ENCODE data around the gene CCDC192.

Gene CCDC192

DNA sequence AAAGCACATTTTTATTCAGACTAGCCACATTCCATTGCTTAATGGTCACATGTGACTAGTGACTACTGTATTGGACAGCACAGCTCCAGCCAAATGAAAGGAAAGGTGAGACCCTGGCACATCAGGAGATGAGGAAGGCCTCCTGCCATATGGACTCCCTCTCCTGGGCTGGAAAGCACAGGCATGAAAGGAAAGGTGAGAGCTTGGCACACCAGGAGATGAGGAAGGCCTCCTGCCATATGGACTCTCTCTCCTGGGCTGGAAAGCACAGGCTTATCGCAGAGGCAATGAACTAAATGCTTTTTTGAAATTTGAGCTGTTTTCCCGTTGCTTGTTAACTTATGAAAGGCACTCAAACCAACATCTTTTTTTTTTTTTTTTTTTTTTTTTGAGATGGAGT, 235.6 kb downstream of the CCDC192 start:
- Histone ChIP-seq H3K9ac (ENCODE audit: low read length) (no peak overlapping the region), H3K27ac (ENCODE audit: low read depth, low read length) (no peak overlapping the region), H3K4me1 (ENCODE audit: control insufficient read depth, insufficient read depth, low read length) (peaks cover 26% of the 10 kb centered on the region), H3K27me3 (ENCODE audit: control insufficient read depth, insufficient read depth, low read length) (peaks cover 63% of the 10 kb centered on the region), H3K36me3 (ENCODE audit: control insufficient read depth, insufficient read depth, low read length) (no peaks in the 10 kb centered on the region), H3K4me3 (ENCODE audit: low read depth, low read length) (no peak overlapping the region), H3K9me3 (ENCODE audit: control insufficient read depth, insufficient read depth, low read depth, low read length) (no peaks in the 10 kb centered on the region)

DNA sequence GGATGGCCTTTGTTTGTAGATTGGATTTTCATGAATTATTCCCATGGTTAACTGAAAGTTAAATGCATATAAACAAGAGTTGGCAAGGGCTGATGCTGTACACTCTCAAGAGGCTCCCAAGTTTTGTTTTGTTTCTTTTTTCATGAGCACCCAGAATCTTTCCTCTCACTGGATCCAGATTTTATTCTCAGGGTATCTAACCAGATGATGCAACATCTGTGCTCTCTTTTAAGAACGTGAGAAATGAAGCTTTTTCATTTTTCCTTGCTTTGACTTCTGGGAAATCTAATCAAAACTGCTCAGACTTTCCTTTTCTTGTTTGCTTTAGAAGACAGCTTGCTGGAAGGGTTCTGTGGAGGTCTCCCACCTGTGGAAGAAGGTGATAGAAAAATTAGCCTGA, 237.7 kb downstream of the CCDC192 start:
- Histone ChIP-seq H3K4me1 (ENCODE audit: control insufficient read depth, insufficient read depth, low read length) (peaks cover 14% of the 10 kb centered on the region), H3K9ac (ENCODE audit: low read length) (no peak overlapping the region), H3K36me3 (ENCODE audit: control insufficient read depth, insufficient read depth, low read length) (no peaks in the 10 kb centered on the region), H3K9me3 (ENCODE audit: control insufficient read depth, insufficient read depth, low read depth, low read length) (no peaks in the 10 kb centered on the region), H3K4me3 (ENCODE audit: low read depth, low read length) (no peak overlapping the region), H3K27ac (ENCODE audit: low read depth, low read length) (no peak overlapping the region), H3K27me3 (ENCODE audit: control insufficient read depth, insufficient read depth, low read length) (peaks cover 43% of the 10 kb centered on the region)

DNA sequence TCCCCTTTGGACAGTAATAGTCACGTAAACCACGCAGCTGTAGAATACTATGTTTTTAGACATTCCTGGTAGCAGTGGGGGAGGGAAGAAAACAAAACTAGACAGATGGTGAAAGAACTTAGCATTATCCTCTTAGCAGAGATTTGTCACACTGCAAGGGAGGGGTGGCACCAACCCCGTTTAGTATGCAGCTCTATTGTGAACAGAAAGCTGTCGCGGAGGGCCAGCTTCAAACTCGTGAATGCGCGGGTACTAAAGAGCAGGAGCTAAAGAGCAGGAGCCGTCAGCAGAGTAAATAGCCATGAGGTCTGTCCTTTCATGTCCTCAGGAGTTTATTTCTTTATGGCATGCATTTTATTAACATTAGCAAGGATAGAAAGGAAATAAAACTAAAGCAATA, 238.5 kb downstream of the CCDC192 start:
- no peak overlapping the region for H3K9ac ChIP-seq (ENCODE audit: low read length)

DNA sequence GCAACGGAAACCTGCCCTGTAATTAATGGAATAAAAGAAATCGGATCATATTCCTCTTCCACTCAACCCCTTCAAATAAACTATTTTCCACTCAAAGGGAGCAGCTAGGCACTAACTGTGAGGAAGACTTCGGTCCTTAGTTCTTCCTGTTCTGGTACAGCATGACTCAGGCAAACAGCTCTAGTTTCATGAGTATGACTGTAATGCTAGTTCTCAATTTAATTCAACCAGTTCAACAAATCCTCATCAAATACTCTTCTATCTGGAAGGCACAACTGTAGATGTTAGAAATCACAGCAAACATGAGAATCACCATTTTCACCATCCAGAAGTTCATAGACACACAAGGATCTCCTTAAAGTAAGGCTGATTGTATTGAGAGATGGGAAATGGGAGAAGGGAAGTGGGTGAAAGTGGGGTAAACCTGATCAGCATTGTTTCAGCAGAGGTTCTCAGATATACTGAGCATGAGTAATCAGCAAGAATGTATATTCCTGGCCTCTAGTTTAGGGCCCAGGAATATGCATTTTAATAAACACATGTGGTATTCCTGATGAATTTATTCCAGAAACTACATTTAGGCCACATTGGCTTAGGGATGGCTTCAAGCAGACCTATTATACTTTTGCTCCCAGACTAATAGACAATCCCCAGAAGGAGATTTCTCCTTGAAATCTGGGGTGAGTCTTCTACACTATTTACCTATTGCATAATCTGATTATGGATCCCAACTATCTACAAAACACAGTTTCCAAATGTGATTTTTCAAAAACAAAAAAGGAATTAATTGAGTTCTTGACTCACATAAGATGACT, 239.3 kb downstream of the CCDC192 start:
- Histone ChIP-seq H3K36me3 (ENCODE audit: control insufficient read depth, insufficient read depth, low read length) (no peaks in the 10 kb centered on the region), H3K4me3 (ENCODE audit: low read depth, low read length) (no peak overlapping the region), H3K4me1 (ENCODE audit: control insufficient read depth, insufficient read depth, low read length) (peaks cover 14% of the 10 kb centered on the region), H3K27me3 (ENCODE audit: control insufficient read depth, insufficient read depth, low read length) (peaks cover 27% of the 10 kb centered on the region), H3K9me3 (ENCODE audit: control insufficient read depth, insufficient read depth, low read depth, low read length) (no peaks in the 10 kb centered on the region), H3K27ac (ENCODE audit: low read depth, low read length) (no peak overlapping the region), H3K9ac (ENCODE audit: low read length) (no peak overlapping the region)

More for the DNA sequence above, 238.5 kb downstream of the CCDC192 start:
- Histone ChIP-seq H3K36me3 (ENCODE audit: control insufficient read depth, insufficient read depth, low read length) (no peaks in the 10 kb centered on the region), H3K9me3 (ENCODE audit: control insufficient read depth, insufficient read depth, low read depth, low read length) (no peaks in the 10 kb centered on the region), H3K4me3 (ENCODE audit: low read depth, low read length) (no peak overlapping the region), H3K27me3 (ENCODE audit: control insufficient read depth, insufficient read depth, low read length) (peaks cover 35% of the 10 kb centered on the region), H3K4me1 (ENCODE audit: control insufficient read depth, insufficient read depth, low read length) (peaks cover 14% of the 10 kb centered on the region), H3K27ac (ENCODE audit: low read depth, low read length) (no peak overlapping the region)

DNA sequence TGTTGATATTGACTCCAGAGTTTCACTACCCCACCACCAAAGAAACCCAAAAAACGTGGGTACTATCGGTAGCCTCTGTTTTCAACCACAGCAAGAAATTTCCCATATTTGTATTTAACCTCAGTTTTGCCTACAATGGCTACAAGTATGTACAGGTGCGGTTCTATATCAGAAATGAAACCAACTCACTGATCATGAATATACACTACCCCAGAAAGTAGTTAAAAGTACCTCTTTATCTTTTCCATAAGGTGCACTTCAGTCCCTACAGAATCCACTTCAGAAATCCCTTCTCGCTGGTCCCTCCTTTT, 239.8 kb downstream of the CCDC192 start:
- peaks cover 14% of the 10 kb centered on the region for H3K4me1 ChIP-seq (ENCODE audit: control insufficient read depth, insufficient read depth, low read length)
- H3K27ac ChIP-seq (ENCODE audit: low read depth, low read length): no peak overlapping the region
- H3K27me3 ChIP-seq (ENCODE audit: control insufficient read depth, insufficient read depth, low read length): peaks cover 21% of the 10 kb centered on the region
- H3K36me3 ChIP-seq (ENCODE audit: control insufficient read depth, insufficient read depth, low read length): no peaks in the 10 kb centered on the region
- no peak overlapping the region for H3K4me3 ChIP-seq (ENCODE audit: low read depth, low read length)
- no peak overlapping the region for H3K9ac ChIP-seq (ENCODE audit: low read length)
- H3K9me3 ChIP-seq (ENCODE audit: control insufficient read depth, insufficient read depth, low read depth, low read length): no peaks in the 10 kb centered on the region

DNA sequence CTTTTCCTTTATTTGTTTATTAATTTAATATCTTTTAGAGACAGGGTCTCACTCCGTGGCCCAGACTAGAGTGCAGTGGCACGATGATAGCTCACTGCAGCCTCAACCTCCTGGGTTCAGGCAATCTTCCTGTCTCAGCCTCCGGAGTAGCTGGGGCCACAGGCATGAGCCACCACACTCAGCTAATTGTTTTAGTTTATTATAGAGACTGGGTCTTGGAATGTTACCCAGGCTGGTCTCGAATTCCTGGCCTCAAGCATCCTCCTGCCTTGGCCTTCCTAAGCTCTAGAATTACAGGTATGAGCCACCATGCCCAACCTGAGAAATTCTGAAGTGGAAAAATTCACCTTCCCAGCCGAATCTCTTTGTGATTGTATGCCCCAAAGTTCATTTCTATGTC, 240.9 kb downstream of the CCDC192 start:
- H3K9ac ChIP-seq (ENCODE audit: low read length): no peak overlapping the region
- no peaks in the 10 kb centered on the region for H3K36me3 ChIP-seq (ENCODE audit: control insufficient read depth, insufficient read depth, low read length)
- no peak overlapping the region for H3K27ac ChIP-seq (ENCODE audit: low read depth, low read length)
- peaks cover 14% of the 10 kb centered on the region for H3K4me1 ChIP-seq (ENCODE audit: control insufficient read depth, insufficient read depth, low read length)
- no peaks in the 10 kb centered on the region for H3K9me3 ChIP-seq (ENCODE audit: control insufficient read depth, insufficient read depth, low read depth, low read length)
- H3K27me3 ChIP-seq (ENCODE audit: control insufficient read depth, insufficient read depth, low read length): peaks cover 14% of the 10 kb centered on the region; the same call in 1 of the 2 replicates
- no peak overlapping the region for H3K4me3 ChIP-seq (ENCODE audit: low read depth, low read length)

DNA sequence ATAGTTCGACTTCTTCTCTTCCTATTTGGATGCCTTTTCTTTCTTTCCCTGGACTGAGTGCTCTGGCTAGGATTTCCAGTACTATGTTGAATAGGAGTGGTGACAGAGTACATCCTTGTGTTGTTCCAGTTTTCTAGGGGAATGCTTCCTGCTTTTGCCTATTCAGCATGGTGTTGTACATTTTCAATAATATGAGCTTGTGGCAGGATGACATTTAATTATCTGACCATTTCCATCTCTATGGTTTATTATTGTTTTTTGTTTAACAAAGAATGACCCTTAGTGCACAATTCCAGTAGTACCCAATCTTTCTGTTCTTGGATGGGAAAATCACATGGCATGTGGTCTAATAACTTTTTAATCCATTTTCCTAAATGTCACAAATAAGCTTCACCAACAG, 244.8 kb downstream of the CCDC192 start:
- no peaks in the 10 kb centered on the region for H3K9me3 ChIP-seq (ENCODE audit: control insufficient read depth, insufficient read depth, low read depth, low read length)
- H3K36me3 ChIP-seq (ENCODE audit: control insufficient read depth, insufficient read depth, low read length): no peaks in the 10 kb centered on the region
- no peak overlapping the region for H3K4me3 ChIP-seq (ENCODE audit: low read depth, low read length)
- H3K27ac ChIP-seq (ENCODE audit: low read depth, low read length): no peak overlapping the region
- H3K4me1 ChIP-seq (ENCODE audit: control insufficient read depth, insufficient read depth, low read length): no peaks in the 10 kb centered on the region
- no peak overlapping the region for H3K9ac ChIP-seq (ENCODE audit: low read length)
- H3K27me3 ChIP-seq (ENCODE audit: control insufficient read depth, insufficient read depth, low read length): no peaks in the 10 kb centered on the region

DNA sequence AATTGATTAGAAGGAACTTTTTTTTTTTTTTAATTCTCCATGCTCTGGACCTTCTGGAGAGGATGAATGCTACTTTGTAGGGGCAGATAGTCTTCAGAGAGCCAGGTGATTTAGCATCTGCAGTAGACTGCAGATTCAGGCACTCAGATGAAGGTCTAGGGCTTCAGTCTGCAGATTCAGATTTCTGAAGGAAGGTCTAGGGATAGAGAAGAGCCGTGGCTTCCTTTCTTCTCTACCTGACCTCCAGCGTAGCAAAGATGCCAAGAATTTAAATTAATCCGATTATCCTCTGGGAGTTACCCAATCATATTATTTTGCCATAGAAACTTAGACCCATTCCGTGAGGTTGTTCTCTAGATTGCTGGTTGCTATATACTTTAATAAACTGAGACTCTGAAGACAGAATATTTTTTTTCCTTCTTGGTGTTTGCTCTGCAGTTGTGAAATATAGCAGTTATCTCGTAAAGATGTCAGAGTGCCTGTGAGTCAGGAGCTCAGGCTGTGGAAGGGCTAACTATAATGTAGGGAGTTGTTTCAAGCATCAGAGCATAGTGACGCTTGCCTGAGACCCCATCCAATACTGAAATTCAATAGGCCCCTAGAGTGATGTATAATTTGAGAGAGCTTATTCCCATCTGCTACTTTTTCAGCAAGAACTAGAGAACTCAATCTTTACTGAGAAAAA, 247.7 kb downstream of the CCDC192 start:
- Histone ChIP-seq H3K36me3 (ENCODE audit: control insufficient read depth, insufficient read depth, low read length) (no peaks in the 10 kb centered on the region), H3K27me3 (ENCODE audit: control insufficient read depth, insufficient read depth, low read length) (no peaks in the 10 kb centered on the region), H3K4me3 (ENCODE audit: low read depth, low read length) (no peak overlapping the region), H3K4me1 (ENCODE audit: control insufficient read depth, insufficient read depth, low read length) (no peaks in the 10 kb centered on the region), H3K9ac (ENCODE audit: low read length) (no peak overlapping the region), H3K9me3 (ENCODE audit: control insufficient read depth, insufficient read depth, low read depth, low read length) (no peaks in the 10 kb centered on the region), H3K27ac (ENCODE audit: low read depth, low read length) (no peak overlapping the region)

DNA sequence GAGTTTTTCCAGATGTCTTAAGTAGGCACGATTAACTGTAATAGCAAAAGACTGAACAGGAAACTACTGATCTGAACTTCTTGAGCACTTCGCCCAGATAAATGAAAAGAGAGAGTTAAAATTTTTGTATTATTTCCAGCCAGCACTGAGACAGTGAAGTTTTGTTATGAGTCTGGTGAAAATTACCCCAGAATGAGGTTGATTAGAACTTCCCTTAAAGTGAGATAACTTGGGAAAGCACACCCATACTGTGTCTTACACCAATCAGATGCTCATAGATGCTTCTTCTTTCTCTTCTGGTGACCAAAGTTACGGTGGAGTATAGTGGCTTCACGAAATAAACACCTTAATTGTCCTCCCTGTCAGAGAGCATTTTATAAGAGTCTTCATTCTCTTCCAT, 248.6 kb downstream of the CCDC192 start:
- H3K27ac ChIP-seq (ENCODE audit: low read depth, low read length): no peak overlapping the region
- H3K4me1 ChIP-seq (ENCODE audit: control insufficient read depth, insufficient read depth, low read length): no peaks in the 10 kb centered on the region
- H3K4me3 ChIP-seq (ENCODE audit: low read depth, low read length): no peak overlapping the region
- H3K9me3 ChIP-seq (ENCODE audit: control insufficient read depth, insufficient read depth, low read depth, low read length): no peaks in the 10 kb centered on the region
- H3K27me3 ChIP-seq (ENCODE audit: control insufficient read depth, insufficient read depth, low read length): no peaks in the 10 kb centered on the region
- H3K36me3 ChIP-seq (ENCODE audit: control insufficient read depth, insufficient read depth, low read length): no peaks in the 10 kb centered on the region
- no peak overlapping the region for H3K9ac ChIP-seq (ENCODE audit: low read length)

DNA sequence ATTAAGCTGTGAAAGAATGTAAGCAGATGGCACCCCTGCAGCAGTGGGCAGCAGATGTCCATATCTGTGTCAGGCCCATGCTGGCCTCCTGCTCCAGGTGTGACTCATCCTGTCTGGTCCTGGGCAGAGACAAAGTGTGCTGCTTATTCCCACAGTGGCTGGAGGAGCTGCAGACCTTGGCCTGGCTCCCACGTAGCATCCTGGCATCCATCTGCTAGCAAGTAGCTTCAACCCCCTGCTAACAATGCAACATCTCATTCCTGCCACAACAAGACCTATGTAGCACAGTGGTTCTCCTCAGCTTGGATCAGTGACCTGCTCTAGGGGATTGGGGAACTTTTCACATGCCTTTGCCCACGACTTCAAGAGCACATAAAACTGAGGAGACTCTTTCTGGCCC, 254.0 kb downstream of the CCDC192 start:
- H3K4me3 ChIP-seq (ENCODE audit: low read depth, low read length): no peak overlapping the region
- no peaks in the 10 kb centered on the region; the same call in 1 of the 2 replicates for H3K4me1 ChIP-seq (ENCODE audit: control insufficient read depth, insufficient read depth, low read length)
- no peak overlapping the region for H3K27ac ChIP-seq (ENCODE audit: low read depth, low read length)
- H3K9me3 ChIP-seq (ENCODE audit: control insufficient read depth, insufficient read depth, low read depth, low read length): no peaks in the 10 kb centered on the region
- H3K9ac ChIP-seq (ENCODE audit: low read length): no peak overlapping the region
- H3K27me3 ChIP-seq (ENCODE audit: control insufficient read depth, insufficient read depth, low read length): no peaks in the 10 kb centered on the region
- H3K36me3 ChIP-seq (ENCODE audit: control insufficient read depth, insufficient read depth, low read length): no peaks in the 10 kb centered on the region

DNA sequence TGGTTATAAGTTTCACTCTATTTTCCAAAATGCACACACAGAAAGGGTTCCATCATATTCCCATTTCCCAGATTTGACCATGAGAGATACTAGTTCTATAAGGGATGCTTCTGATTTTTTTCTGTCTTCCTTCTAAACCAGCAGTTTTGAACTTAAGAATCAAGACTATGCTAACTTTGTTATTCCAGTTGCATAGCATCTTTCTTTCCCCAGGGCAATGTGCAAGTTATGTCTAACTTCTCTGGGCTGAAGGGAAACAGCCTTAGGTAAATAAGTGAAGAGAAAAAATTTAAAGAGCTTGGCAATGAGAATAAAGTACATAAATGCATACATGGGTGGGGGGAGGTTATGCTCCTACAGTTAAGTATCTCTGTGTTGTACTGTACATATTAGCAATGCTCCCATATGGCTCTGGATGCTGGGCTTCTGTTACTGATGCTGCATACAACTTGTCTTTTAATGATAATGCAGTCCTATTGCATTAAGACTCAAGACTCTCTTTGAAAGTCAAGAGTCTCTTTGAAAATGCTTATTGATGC, 254.6 kb downstream of the CCDC192 start:
- H3K27ac ChIP-seq (ENCODE audit: low read depth, low read length): no peak overlapping the region
- no peaks in the 10 kb centered on the region for H3K27me3 ChIP-seq (ENCODE audit: control insufficient read depth, insufficient read depth, low read length)
- no peak overlapping the region for H3K4me3 ChIP-seq (ENCODE audit: low read depth, low read length)
- H3K36me3 ChIP-seq (ENCODE audit: control insufficient read depth, insufficient read depth, low read length): no peaks in the 10 kb centered on the region
- H3K4me1 ChIP-seq (ENCODE audit: control insufficient read depth, insufficient read depth, low read length): no peaks in the 10 kb centered on the region; the same call in 1 of the 2 replicates
- H3K9me3 ChIP-seq (ENCODE audit: control insufficient read depth, insufficient read depth, low read depth, low read length): no peaks in the 10 kb centered on the region
- H3K9ac ChIP-seq (ENCODE audit: low read length): no peak overlapping the region

Data from HUES6 (cell line).